ELR (cell line): ENCODE measurements around the gene RHOBTB3.
"Not testable (repeated sequence)": the region's sequence is repeated elsewhere in the genome, so short reads cannot be mapped to it uniquely, and the experiment has no call there.

Source experiments
- DNase-seq: peaks from one replicate; pipeline ENCODE4 v3.0.0-alpha.2; 2015; ENCODE audit warnings: low read depth

Gene RHOBTB3

GRCh38 chr5:95713246-95713645, 17.9 kb upstream of the RHOBTB3 start:
- not testable (repeated sequence) for DNase-seq

GRCh38 chr5:95713960-95714710, 17.0 kb upstream of the RHOBTB3 start:
- DNase-seq: no peak

DNA sequence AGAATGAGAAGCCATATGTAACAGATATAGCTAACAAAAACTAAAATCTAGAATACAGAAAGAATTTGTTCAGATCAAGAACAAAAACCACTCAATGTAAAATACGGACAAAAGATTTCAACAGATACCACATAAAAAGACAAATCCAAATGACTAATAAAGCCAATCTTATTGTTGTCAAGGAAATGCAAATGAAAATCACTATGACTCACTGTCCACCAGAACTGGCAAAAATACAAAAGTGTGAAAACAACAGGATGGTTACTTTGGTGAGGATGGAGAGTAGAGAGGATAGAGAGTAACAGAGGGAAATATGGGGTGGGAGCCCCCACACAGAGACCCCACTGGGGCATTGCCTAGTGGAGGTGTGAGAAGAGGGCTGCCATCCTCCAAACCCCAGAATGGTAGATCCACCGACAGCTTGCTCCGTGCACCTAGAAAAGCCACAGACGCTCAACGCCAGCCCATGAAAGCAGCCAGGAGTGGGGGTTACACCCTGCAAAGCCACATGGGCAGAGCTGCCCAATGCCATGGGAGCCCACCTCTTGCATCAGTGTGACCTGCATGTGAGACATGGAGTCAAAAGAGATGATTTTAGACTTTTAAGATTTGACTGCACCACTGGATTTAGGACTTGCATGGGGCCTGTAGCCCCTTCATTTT, 15.2 kb upstream of the RHOBTB3 start:
- DNase-seq: peak; percentile 93

- no peak for DNase-seq
Measured at GRCh38 chr5:95717439-95717838, 13.7 kb upstream of the RHOBTB3 start.

DNA sequence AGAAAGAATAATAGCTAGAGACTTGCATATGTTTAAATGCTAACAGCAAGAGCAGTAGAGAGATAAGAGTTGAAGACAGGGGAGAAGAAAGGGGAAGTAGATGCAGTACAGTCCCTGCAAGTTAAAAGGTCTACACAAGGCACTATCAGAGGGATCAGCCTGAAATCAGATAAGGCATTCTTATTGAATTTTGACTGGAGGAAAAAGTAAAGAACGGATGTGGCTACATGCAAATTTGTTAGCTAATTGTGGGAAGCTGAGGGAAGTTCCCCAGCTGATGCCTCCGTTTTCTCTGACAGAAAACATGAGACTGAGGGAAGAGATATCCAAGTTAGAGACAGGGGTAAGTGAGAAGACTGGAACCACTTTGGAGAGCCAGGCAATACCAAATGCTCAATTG, 12.9 kb upstream of the RHOBTB3 start:
- peak; percentile 82 for DNase-seq

- DNase-seq: no peak
Measured at GRCh38 chr5:95718738-95719137, 12.4 kb upstream of the RHOBTB3 start.

DNA sequence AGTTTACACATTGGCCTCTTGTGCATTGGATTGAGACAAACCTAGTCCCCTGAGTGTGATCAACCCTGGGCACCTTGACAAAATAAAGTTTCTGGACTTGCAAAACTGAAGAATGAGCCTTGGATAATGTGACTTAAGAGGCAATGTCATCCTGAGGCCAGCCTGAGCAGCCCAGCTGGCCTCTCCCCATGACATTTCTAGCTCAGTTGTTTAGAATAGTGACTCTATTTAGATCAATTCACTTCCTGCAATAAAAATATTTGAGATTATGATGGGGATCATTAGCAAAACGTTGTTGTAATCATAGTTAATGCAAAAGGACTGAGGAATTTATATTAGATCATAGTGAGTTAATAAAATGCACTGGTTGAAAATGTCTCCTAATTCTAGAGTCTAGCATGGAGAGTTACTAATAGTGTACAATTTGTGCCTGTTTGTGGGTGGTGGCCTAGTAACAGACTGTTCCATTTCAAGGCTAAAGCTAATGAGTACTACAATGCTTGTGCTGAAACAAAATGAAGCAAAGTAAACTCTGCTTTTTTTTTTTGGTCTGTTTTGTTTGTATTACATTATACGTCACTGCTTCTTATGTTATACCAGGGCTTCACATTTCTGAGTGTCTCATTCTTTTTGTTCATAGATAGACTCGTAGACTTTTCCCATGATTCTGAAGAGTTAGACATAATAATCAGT, 10.9 kb upstream of the RHOBTB3 start:
- no peak for DNase-seq

DNA sequence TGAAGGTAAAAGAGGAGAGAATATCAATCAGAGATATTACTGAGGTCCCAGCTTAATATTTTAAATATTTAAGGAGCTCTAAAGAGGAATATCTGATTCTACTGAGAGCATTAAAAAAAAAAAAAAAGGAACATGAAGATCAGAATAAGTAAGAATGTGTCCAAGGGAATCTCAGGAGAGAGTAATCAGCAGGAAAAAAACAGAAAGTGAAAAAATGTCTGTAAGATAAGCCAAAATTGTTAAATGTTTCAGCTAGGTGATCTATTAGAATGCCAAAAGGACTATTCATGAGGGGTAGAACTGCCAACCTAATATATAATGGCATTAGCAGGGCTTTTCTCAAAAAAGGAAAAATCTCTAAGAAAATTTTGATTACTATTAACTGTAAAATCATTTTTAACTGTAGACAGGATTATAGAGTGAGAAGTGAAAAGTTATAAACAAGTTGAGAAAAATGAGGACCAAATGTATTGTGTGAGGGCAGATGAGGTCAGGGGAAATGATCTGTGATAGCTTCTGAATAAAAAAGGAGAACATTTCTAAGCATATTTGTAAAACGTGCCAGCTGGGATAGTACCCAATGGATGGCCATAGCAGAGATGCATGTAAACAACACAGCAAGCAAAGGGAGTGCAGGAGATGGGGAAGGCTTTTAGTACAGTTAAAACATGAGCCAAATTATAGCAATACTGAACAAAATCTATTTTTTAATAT, 9.4 kb upstream of the RHOBTB3 start:
- no peak for DNase-seq

DNA sequence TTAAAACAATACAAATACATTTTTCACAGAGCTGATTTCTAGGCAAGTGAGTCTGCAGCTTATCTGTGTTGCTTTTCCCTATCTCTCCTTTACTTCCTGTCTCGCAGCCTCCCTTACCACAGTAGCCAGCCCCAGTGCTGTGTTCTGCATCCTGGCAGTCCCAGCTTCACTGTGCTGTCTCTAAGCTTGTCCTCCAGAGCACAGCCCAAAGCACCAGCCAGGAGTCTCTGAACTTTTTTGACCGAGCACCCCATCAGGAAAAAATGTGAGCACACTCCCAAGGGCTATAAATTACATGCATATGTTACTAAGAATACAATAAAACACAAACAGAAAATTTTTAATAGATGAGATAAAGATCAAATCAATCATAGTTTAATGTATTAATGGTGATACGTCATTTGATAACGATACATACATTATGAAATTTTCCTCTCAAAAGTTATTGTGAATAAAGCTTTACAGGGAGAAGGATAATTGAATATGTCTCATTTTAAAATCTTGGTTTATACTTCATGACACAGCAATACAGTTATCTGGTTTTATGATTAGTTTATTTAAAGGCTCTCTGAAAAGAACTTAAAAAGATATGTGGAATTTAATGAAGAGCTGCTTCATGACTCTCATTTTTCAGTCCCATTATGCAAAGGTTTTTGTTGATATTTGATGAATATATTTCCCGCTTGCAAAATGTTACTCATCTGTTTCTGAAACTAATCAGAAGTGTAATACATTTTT, 7.3 kb upstream of the RHOBTB3 start:
- DNase-seq: no peak

DNA sequence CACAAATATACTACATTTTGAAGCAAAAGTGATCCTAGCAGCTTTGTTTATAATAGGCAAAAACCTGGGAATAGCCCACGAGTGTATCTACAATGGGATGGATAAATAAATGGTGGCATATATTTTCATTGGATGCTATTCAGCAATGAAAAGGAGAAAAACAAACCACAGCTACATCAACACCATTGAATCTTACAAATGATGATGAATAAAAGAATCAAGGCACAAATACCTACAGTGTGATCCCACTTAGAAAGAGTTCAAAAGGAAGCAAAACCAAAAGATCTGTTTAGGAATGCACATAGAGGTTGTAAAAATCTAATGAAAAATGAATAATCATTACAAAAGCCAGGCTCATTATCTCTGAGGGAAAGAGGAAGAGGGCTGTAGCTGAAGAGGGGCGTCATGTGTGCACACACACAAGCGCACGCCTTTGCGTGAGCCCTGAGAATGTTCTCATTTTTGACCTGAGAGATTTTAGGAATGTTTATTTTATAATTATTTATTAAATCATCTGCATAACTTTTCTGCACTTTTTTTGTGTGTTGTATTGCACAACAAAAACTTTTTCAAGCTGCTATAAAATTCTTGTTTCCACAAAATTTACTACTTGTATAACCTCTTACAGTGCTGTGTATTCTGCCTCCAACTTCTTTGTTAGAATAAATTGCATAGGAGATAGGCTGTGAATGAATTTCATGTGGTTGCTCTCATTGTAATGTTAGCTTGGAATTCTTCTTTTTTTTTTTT, 5.9 kb upstream of the RHOBTB3 start:
- DNase-seq: no peak

- DNase-seq: no peak
Measured at GRCh38 chr5:95725937-95726810, 5.0 kb upstream of the RHOBTB3 start.

- DNase-seq: no peak
Measured at GRCh38 chr5:95726811-95727763, 4.0 kb upstream of the RHOBTB3 start.

GRCh38 chr5:95727764-95728191, 3.4 kb upstream of the RHOBTB3 start:
- DNase-seq: no peak

DNA sequence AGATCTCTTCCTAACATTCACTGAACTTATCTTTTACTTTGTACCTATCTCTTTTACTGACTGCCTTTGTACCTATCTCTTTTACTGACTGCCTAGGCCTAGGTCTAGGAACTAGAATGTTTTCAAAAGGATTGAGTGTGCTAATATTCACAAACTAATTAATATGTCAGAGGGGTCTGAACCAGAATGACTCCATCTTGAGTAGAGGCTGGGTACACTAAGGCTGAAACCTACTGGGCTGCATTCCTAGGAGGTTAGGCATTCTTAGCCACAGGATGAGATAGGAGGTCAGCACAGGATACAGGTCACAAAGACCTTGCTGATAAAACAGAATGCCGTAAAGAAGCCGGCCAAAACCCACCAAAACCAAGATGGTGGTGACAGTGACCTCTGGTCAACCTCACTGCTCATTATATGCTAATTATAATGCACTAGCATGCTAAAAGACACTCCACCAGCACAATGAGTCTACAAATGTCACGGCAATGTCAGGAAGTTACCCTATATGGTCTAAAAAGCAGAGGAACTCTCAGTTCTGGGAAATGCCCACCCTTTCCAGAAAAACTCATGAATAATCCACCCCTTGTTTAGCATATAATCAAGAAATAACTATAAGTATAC, 2.5 kb upstream of the RHOBTB3 start:
- peak; percentile 51 for DNase-seq

DNA sequence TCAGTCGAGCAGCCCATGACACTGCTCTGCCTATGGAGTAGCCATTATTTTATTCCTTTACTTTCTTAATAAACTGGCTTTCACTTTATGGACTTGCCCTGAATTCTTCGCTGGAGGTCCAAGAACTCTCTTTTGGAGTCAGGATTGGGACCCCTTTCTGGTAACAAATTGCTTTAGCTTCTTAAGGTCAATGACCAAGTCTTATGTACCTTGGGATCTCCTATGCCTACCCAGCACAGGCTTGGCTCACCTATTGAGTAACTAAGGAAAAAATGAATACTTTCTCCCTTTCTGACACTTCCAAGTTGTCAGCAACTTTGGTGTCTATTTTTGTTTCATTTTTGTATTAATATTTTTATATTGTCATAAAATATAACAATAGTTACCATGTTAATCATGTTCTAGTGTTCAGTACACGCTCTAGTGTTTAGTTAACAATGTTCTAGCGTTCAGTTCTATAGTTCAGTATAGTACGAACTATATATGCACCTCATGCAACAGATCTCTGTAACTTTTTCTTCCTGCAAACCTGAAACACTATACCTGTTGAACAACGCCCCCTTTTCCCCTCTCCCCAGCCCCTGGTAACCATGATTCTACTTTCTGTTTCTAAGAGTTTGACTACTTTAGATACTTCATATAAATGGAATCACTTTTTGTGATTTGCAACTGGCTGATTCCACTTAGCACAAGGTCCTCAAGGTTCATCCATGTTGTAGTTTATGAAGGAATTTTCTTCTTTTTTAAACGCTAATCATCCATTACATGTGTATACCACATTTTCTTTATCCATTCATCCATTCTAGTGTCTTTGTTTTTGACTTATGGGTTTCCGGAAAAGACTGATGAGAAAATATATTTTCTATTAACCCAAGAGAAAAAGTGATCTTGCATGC, 1.8 kb upstream of the RHOBTB3 start:
- DNase-seq: no peak

DNA sequence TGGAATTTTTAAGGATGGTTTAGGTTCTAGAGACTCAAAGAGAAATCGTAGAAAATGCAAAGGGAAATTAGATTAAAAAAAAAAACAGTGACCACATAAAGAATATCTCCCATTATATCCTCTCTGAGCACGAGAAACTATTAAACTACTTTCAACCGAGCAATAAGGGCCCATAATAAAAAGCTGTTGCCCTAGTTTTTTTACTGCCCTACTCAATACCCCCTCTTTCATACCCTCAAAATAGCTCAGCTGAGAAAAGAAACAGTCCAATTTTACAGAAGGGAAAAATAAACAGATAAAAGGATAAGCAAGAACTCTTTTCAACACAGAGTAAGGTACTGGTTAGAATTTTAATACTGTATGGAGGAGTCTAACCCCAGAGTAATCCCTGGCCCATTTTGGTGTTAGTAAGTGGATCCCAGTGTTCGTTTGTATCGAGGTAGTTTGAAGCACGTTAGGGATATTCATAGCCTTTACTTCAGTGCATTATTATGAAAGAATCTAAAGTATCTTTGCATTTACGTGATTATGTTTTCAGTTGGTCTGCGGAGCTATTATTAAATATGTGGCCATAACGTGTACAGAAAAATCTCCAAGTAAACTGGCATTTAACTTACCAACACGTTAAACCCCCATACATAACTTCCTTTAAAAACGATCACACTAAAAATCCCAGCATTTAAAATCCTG, 980 bp upstream of the RHOBTB3 start:
- DNase-seq: no peak
